HG02678 (cell line): ENCODE data around the gene DSCAM.
"Not testable (repeated sequence)": the region's sequence is repeated elsewhere in the genome, so short reads cannot be mapped to it uniquely, and the experiment has no call there.

ENCODE experiments used
- ATAC-seq: cut with Tn5 transposase; IDR thresholded peaks from one replicate; pipeline ENCODE4 v1.9.1; 2021; ENCODE audit warnings: mild to moderate bottlenecking, moderate library complexity; ENCODE audit not compliant: unreplicated experiment

The DSCAM gene

DNA sequence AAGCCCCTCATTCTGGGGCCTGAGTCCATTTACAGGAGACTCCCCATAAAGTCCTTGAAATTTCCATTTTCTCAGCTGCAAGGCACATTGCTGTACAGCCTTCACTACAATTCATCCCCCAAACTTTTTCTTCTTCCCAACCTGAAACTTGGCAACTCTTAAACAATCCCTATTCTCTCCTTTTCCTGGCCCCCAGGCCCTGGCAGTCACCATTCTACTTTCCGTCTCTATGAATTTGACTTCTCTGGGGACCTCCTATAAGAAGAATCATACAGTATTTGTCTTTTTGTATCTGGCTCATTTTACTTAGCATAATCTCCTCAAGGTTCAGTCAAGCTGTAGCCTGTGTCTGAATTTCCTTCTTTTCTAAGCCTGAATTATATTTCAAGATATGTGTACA is 646.8 kb downstream of the DSCAM start:
- ATAC-seq: no peak

DNA sequence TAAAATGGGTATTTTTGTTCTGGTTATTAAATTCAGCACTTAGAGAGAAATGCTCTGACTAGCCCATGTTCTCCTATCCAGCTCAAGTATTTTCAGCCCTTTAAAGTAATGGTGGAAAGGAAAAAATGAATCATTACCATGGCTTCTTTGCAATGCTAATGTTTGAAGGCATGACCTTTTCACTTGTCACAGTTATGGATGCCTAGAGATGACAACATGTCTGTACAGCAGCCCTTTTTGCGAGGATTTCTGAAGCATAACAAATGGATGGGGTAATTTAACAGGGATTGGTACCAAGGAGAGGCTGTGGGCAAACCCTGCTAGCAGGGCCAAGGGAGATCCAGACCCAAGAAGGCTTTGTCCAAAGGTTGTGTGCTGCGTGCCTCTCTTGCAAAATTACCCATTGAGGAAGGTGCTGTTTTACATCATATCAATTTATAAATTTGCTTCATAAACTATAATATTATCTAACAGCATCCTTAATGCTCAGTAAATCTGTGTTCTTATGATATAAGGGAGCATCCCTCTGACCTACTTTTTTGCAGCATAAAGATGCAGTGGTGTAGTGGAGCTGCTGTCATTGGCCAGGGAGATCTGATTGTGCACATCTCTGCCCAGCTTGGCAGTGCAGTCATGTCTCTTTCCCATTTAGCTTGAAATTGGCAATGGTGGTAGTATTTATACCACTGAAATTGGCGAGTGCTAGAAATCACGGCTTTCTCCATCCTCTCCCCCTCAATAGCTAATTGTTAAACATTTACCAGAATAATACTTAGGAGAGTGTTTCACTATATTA is 652.6 kb downstream of the DSCAM start:
- no peak for ATAC-seq

GRCh38 chr21:40191616-40192015 is 655.3 kb downstream of the DSCAM start:
- ATAC-seq: no peak

- ATAC-seq: no peak
Measured at GRCh38 chr21:40191196-40191595, 655.8 kb downstream of the DSCAM start.

DNA sequence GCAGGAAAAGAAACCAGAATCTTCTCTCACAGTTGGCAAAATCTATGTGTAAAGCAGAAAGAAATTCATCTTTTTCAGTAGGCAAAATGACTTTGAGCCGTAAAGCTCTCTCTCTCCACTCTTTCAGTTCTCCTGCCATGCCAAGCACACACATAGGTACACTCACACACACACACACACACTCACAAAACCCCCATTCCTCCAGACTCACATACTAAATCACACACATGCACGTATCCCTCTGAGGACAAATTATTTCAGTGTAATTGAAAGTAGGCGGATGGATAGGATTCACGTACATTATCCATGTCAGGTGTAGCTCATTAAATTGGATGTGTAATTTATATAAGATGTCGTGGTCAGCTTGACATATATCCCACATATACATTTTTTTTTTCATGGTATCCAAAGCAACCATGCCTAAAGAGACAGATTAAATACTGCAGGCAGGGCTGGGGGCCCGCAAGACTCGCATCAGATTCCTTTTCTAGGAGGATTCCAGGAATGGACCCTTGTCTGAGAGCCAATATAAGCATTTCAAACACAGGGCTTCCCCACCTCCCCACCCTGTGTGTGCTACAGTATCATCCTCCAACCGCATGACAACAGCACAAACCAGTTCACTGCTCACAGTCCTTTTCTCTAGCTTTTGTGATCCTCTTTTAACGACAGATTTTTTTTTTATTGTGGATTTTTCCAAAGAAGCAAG is 658.9 kb downstream of the DSCAM start:
- no peak for ATAC-seq

DNA sequence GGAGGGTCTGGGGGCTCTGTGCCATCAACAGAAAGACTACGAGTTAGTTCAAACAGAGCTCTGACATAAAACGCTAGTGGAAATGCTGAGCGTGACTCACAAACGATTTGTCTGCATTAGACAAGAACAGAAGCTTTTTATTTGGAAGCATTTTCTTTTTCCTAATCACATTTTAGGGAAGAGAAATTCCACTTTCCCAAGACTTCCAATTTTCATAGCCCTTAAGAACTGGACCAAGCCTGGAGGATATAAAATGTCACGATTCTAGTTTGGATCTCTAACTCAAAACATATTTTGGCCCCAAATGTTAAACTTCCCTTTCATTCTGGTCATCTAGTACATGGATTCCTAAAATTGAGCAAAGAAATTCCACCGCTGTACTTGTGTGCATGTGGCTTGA is 659.7 kb downstream of the DSCAM start:
- no peak for ATAC-seq

- ATAC-seq: no peak
Measured at GRCh38 chr21:40186045-40186444, 660.9 kb downstream of the DSCAM start.

DNA sequence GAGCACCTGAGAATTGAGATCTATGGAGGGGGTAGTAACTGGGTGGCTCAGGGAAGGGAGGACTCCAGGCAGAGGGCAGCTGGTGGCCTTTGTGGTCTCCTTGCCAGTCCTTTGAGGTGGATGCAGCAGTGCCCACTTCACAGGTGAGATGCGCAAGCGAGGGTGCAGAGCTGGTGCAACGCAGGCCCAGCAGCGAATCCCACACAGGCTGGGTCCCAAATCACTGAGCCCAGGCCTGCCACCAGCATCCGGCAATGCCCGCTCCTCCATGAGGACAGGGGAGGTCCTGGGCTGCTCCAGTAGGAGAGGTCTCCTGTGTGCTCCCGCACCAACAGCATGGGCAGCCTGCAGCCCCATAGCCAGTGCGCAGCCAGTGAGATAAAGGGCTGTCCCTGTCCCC is 661.8 kb downstream of the DSCAM start:
- ATAC-seq: no peak

DNA sequence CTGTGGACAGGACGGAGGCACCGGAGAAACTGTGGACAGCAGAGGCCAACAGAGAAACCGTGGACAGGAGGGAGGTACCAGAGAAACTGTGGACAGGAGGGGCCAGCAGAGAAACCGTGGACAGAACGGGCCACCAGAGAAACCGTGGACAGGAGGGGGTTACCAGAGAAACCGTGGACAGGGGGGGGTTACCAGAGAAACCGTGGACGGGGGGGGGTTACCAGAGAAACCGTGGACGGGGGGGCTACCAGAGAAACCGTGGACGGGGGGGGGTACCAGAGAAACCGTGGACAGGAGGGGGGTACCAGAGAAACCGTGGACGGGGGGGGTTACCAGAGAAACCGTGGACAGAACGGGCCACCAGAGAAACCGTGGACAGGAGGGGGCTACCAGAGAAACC is 664.5 kb downstream of the DSCAM start:
- not testable (repeated sequence) for ATAC-seq

DNA sequence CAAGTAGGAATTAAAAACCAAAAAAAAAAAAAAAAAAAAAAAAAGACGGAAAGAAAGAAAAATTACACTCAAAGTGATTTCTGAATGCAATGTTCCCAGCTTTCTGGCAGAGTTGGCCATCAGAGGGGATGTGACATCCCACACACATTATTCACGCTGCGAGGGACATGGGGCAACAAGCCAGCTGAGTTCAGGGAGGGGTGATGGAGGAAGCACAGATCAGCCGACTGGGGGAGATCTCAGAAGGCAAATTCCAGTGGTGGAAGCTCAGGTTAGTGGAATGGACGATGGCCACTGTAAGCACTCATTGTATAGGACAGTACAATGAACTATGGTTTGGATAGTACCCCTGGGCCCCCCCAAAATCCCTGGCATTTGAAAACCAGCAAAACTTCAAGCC is 667.8 kb downstream of the DSCAM start:
- ATAC-seq: no peak

GRCh38 chr21:40178726-40179125 is 668.2 kb downstream of the DSCAM start:
- ATAC-seq: no peak

- no peak for ATAC-seq
Measured at GRCh38 chr21:40177979-40178378, 669.0 kb downstream of the DSCAM start.

- no peak for ATAC-seq
Measured at GRCh38 chr21:40176724-40177123, 670.2 kb downstream of the DSCAM start.

DNA sequence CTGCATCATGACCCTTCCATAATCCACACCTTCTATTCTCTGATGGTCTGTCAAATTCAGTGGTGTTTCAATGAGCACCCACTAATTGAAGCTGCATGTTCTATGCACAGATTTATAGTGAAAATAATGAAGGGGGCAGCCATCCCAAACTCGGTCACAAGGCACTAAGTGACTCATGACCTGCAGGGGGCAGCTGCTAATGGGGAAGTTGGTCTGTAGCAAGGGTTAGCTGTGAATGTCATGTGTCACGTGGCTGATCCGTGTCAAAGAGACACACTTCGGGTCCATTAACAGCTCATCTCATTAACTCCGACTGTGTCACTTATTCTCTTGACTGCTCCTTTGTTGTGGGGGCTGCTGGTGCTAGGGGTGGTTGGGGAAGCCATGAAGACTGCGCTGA is 673.1 kb downstream of the DSCAM start:
- no peak for ATAC-seq

- ATAC-seq: no peak
Measured at GRCh38 chr21:40169971-40170370, 677.0 kb downstream of the DSCAM start.

- no peak for ATAC-seq
Measured at GRCh38 chr21:40166291-40166843, 680.6 kb downstream of the DSCAM start.

GRCh38 chr21:40165773-40166070 is 681.2 kb downstream of the DSCAM start:
- ATAC-seq: no peak

- ATAC-seq: no peak
Measured at GRCh38 chr21:40164905-40165772, 681.8 kb downstream of the DSCAM start.

- no peak for ATAC-seq
Measured at GRCh38 chr21:40162075-40162474, 684.9 kb downstream of the DSCAM start.

- no peak for ATAC-seq
Measured at GRCh38 chr21:40160911-40161310, 686.0 kb downstream of the DSCAM start.

- ATAC-seq: no peak
Measured at GRCh38 chr21:40158366-40158765, 688.6 kb downstream of the DSCAM start.
